Stimulated activated naive CD4-positive, alpha-beta T cell treated with Interleukin-2 at 50 U/mL for 16 hours (primary cell): ENCODE results near the gene ENPP7.

Experiments
- DNase-seq: peaks from one replicate; lab custom pipeline; 2025; lab: John Stamatoyannopoulos, UW

ENPP7 gene

GRCh38 chr17:79732254-79732653 is 1.5 kb downstream of the ENPP7 start:
- DNase-seq, result no peak

GRCh38 chr17:79732804-79733691 is 2.3 kb downstream of the ENPP7 start:
- DNase-seq, result no peak

GRCh38 chr17:79733692-79734070 is 2.9 kb downstream of the ENPP7 start:
- DNase-seq, result no peak

GRCh38 chr17:79735096-79735495 is 4.4 kb downstream of the ENPP7 start:
- DNase-seq, result no peak

- no peak for DNase-seq
These were observed 6.5 kb downstream of the ENPP7 start for GRCh38 chr17:79737046-79737921.

GRCh38 chr17:79737922-79738578 is 7.3 kb downstream of the ENPP7 start:
- DNase-seq, result no peak

GRCh38 chr17:79738643-79739042 is 7.9 kb downstream of the ENPP7 start:
- DNase-seq, result no peak

- DNase-seq, result no peak
These were observed 8.7 kb downstream of the ENPP7 start for GRCh38 chr17:79739148-79740062.

GRCh38 chr17:79740413-79740812 is 9.7 kb downstream of the ENPP7 start:
- no peak for DNase-seq

- no peak for DNase-seq
These were observed 10.6 kb downstream of the ENPP7 start for GRCh38 chr17:79741401-79741750.

GRCh38 chr17:79741751-79742588 is 11.2 kb downstream of the ENPP7 start:
- DNase-seq, result peak; percentile 57

- no peak for DNase-seq
These were observed 11.8 kb downstream of the ENPP7 start for GRCh38 chr17:79742589-79742918.

- no peak for DNase-seq
These were observed 12.3 kb downstream of the ENPP7 start for GRCh38 chr17:79742951-79743476.

GRCh38 chr17:79743614-79744013 is 12.9 kb downstream of the ENPP7 start:
- no peak for DNase-seq

- DNase-seq, result no peak
These were observed 14.9 kb downstream of the ENPP7 start for GRCh38 chr17:79745641-79746105.

GRCh38 chr17:79746889-79747507 is 16.3 kb downstream of the ENPP7 start:
- DNase-seq, result no peak

GRCh38 chr17:79747508-79748294 is 17.0 kb downstream of the ENPP7 start:
- DNase-seq, result no peak

- no peak for DNase-seq
These were observed 17.8 kb downstream of the ENPP7 start for GRCh38 chr17:79748295-79749099.
